Measurements from ENCODE around the gene ESYT2. TPM values are rescaled to one million over a fixed set of nuclear protein-coding genes. Genes with fewer than 3 reads are reported as not detected.
A peak's percentile ranks its signal among the peaks of the same experiment; 100 is the strongest.

The ESYT2 gene
- total and polyA plus RNA-seq, 9 of the 15 experiments (the other 6 are each of a cell fraction or from before 2014, with no cell fraction given) = 5.8 to 86.9 (median 64.7) TPM

- BruUV-seq (replicated peaks) = TSS peak; percentile 37
- in situ Hi-C loops (cut with MboI) = no loop called here
Measured at GRCh38 chr7:158731761-158732160, 97.5 kb downstream of the ESYT2 start.

More at GRCh38 chr7:158731761-158732160, 97.5 kb downstream of the ESYT2 start:
- Histone ChIP-seq H3K9me1 (ENCODE audit: control insufficient read depth, insufficient read depth, low read length) (no peaks in the 10 kb centered on the region), H3K27ac (ENCODE audit: extremely low read depth, low read depth, low read length) (no peak overlapping the region), H3K9ac (ENCODE audit: insufficient read depth in 1 of 2, low read depth in 2 of 2, low read length in 2 of 2) (peak overlapping the region in 1 of 2 experiments; percentile 15; a peak in 1 of 4 replicates), H3K4me3 (no peak overlapping the region), H4K20me1 (replicated peaks; ENCODE audit: control insufficient read depth, insufficient read depth, low read length) (no peaks in the 10 kb centered on the region), H3K4me1 (replicated peaks in 1 of 2; ENCODE audit: control insufficient read depth in 2 of 2, insufficient read depth in 2 of 2, low read length in 2 of 2) (peaks cover 0 to 13% of the 10 kb centered on the region in 2 experiments; a peak in 2 of 5 replicates), H2AFZ (ENCODE audit: low read depth, low read length) (no peak overlapping the region), H3K36me3 (ENCODE audit: control insufficient read depth, insufficient read depth, low read length) (peaks cover 62% of the 10 kb centered on the region), H3K27me3 (ENCODE audit: control insufficient read depth in 2 of 2, insufficient read depth in 2 of 2, low read length in 2 of 2) (no peaks in the 10 kb centered on the region), H3K4me2 (ENCODE audit: insufficient read depth, low read length) (no peak overlapping the region), H3K79me2 (ENCODE audit: control insufficient read depth, insufficient read depth, low read length) (no peaks in the 10 kb centered on the region), H3K9me3 (replicated peaks; ENCODE audit: control insufficient read depth, insufficient read depth, low read depth, low read length) (no peaks in the 10 kb centered on the region)
- ChIA-PET CTCF (ENCODE audit: low intra/inter-chr PET ratio) (no interaction called here), POLR2A (interaction anchor here (0.5 to 2.8 kb wide), 6 partner anchors 9 to 984 kb away, joined by 3 to 14 read pairs (median 5); no protein-coding TSS in a partner anchor)
- ATAC-seq (no peak), DNase-seq (ENCODE audit: extremely low read depth in 1 of 4, low spot score in 3 of 4) (no peak), FAIRE-seq (no peak)
- 73% methylated on average over 6 of the region's 6 CpGs for WGBS (ENCODE audit: insufficient coverage, low coverage, missing lambda C conversion rate)
- intact Hi-C loops (cut with micrococcal nuclease) = no loop called here
- TF ChIP-seq PBX2 (CRISPR knock-in tag; IDR thresholded peaks at IDR 0.05; ENCODE audit: low read depth) (no peak), PBX2 (tag; conservative IDR thresholded peaks at IDR 0.05; ENCODE audit: low read depth) (no peak), FOXP1 (CRISPR knock-in tag; IDR thresholded peaks at IDR 0.05) (no peak), ADNP (tag; IDR thresholded peaks at IDR 0.05) (no peak), HMBOX1 (IDR thresholded peaks at IDR 0.05) (no peak), TAF7 (tag; IDR thresholded peaks at IDR 0.05) (no peak), NR2F6 (CRISPR knock-in tag; IDR thresholded peaks at IDR 0.05) (no peak), PHF8 (IDR thresholded peaks at IDR 0.05; ENCODE audit: borderline replicate concordance, low read length) (no peak), THRAP3 (IDR thresholded peaks at IDR 0.05; ENCODE audit: borderline replicate concordance) (no peak), RUNX1 (IDR thresholded peaks at IDR 0.05; ENCODE audit: low read depth) (no peak), ZNF584 (CRISPR knock-in tag; IDR thresholded peaks at IDR 0.05; ENCODE audit: low read depth) (no peak), KAT2B (IDR thresholded peaks at IDR 0.05; ENCODE audit: low read depth, low read length) (no peak), BRF1 (IDR thresholded peaks at IDR 0.05; ENCODE audit: borderline replicate concordance, extremely low read depth, insufficient read length) (no peak), U2AF1 (optimal IDR thresholded peaks at IDR 0.05; ENCODE audit: low read depth, low read length) (no peak)

Data from K562 (cell line).